Liver (tissue), 9 donors: ENCODE results near the gene ACADM. TPM values are rescaled to one million over a fixed set of nuclear protein-coding genes. Genes with fewer than 3 reads are reported as not detected.
"Not testable (repeated sequence)": the region's sequence is repeated elsewhere in the genome, so short reads cannot be mapped to it uniquely, and the experiment has no call there.

ENCODE experiments used
- DNase-seq: peaks from one replicate; pipeline ENCODE4 v3.0.0-alpha.2; 2017; ENCODE audit warnings: low spot score
- H3K27ac ChIP-seq, 2 donors: one replicate each; pipeline ENCODE4 v1.7.0; 2013; ENCODE audit warnings: inconsistent platforms in 2 of 2, low read length in 2 of 2, control low read depth in 1 of 2, low read depth in 1 of 2, mild to moderate bottlenecking in 1 of 2
- H3K27me3 ChIP-seq, 4 donors: one replicate each; pipeline versions ENCODE4 v1.6.1 to v1.7.0; 2013; ENCODE audit warnings: low read length in 3 of 4, inconsistent platforms in 1 of 4, mild to moderate bottlenecking in 1 of 4, moderate library complexity in 1 of 4; ENCODE audit not compliant: control insufficient read depth in 4 of 4, insufficient read depth in 4 of 4
- H3K36me3 ChIP-seq, 4 donors: one replicate each; pipeline versions ENCODE4 v1.6.1 to v1.7.0; 2013; ENCODE audit warnings: low read length in 3 of 4, mild to moderate bottlenecking in 3 of 4, low read depth in 1 of 4, moderate library complexity in 1 of 4; ENCODE audit not compliant: control insufficient read depth in 4 of 4, insufficient read depth in 3 of 4
- H3K4me1 ChIP-seq, 4 donors: one replicate each; pipeline versions ENCODE4 v1.6.1 to v1.7.0; 2013; ENCODE audit warnings: low read length in 3 of 4, mild to moderate bottlenecking in 3 of 4, moderate library complexity in 1 of 4; ENCODE audit not compliant: control insufficient read depth in 4 of 4, insufficient read depth in 4 of 4
- H3K4me3 ChIP-seq, 3 donors: one replicate each; pipeline versions ENCODE4 v1.6.1 to v1.7.0; 2013; ENCODE audit warnings: low read length in 3 of 3, control low read depth in 1 of 3, low read depth in 1 of 3, mild to moderate bottlenecking in 1 of 3
- H3K9ac ChIP-seq, 2 donors: one replicate each; pipeline ENCODE4 v1.7.0; 2013; ENCODE audit warnings: low read length in 2 of 2, mild to moderate bottlenecking in 2 of 2, moderate library complexity in 2 of 2, control low read depth in 1 of 2, low read depth in 1 of 2
- H3K9me3 ChIP-seq, 4 donors: one replicate each; pipeline versions ENCODE4 v1.6.1 to v1.7.0; 2013; ENCODE audit warnings: low read length in 3 of 4; ENCODE audit not compliant: control insufficient read depth in 4 of 4
- EGR1 ChIP-seq, 2 donors: IDR thresholded peaks; 2 replicates each; pipeline ENCODE4 v1.6.1; 2016 to 2018; ENCODE audit warnings: antibody characterized with exemption in 2 of 2, low read depth in 2 of 2
- FOXA1 ChIP-seq: IDR thresholded peaks from 2 replicates; pipeline ENCODE4 v1.6.1; 2016; ENCODE audit warnings: antibody characterized with exemption
- FOXA2 ChIP-seq: IDR thresholded peaks from 2 replicates; pipeline ENCODE4 v1.6.1; 2016; ENCODE audit warnings: antibody characterized with exemption
- GABPA ChIP-seq, 2 donors: IDR thresholded peaks in 1 of 2; conservative IDR thresholded peaks in 1 of 2; 2 replicates each; pipeline ENCODE4 v1.6.1; 2016; ENCODE audit warnings: antibody characterized with exemption in 2 of 2, mild to moderate bottlenecking in 1 of 2, moderate library complexity in 1 of 2
- HNF4A ChIP-seq, 2 donors: conservative IDR thresholded peaks; 2 replicates each; pipeline ENCODE4 v1.6.1; 2016; ENCODE audit warnings: antibody characterized with exemption in 2 of 2, mild to moderate bottlenecking in 2 of 2
- HNF4G ChIP-seq: IDR thresholded peaks from 2 replicates; pipeline ENCODE4 v1.6.1; 2016; ENCODE audit warnings: antibody characterized with exemption
- JUND ChIP-seq, 2 donors: IDR thresholded peaks; 2 replicates each; pipeline ENCODE4 v1.6.1; 2016; ENCODE audit warnings: antibody characterized with exemption in 2 of 2
- NR2F2 ChIP-seq: IDR thresholded peaks from 2 replicates; pipeline ENCODE4 v1.6.1; 2016; ENCODE audit warnings: antibody characterized with exemption
- RAD21 ChIP-seq, 2 donors: IDR thresholded peaks; 2 replicates each; pipeline ENCODE4 v1.6.1; 2016; ENCODE audit warnings: antibody characterized with exemption in 2 of 2, mild to moderate bottlenecking in 2 of 2
- RXRA ChIP-seq, 2 donors: IDR thresholded peaks; 2 replicates each; pipeline ENCODE4 v1.6.1; 2017 to 2018; ENCODE audit warnings: antibody characterized with exemption in 2 of 2, mild to moderate bottlenecking in 1 of 2
- SP1 ChIP-seq: IDR thresholded peaks from 2 replicates; pipeline ENCODE4 v1.6.1; 2018; ENCODE audit warnings: antibody characterized with exemption, mild to moderate bottlenecking
- TAF1 ChIP-seq: conservative IDR thresholded peaks from 2 replicates; pipeline ENCODE4 v1.6.1; 2016; ENCODE audit warnings: antibody characterized with exemption, mild to moderate bottlenecking
- YY1 ChIP-seq: IDR thresholded peaks from 2 replicates; pipeline ENCODE4 v1.6.1; 2016; ENCODE audit warnings: antibody characterized with exemption, mild to moderate bottlenecking
- WGBS: extraction: QIAGEN DNeasy Blood & Tissue Kit; methylation state at CpG from one replicate; pipeline ENCODE4 v1.1.7; 2013; 5-methylcytosine and 5-hydroxymethylcytosine counted together
- polyA plus RNA-seq, 2 donors: library from polyadenylated mRNA; stranded (reverse) in 1 of 2; unstranded in 1 of 2; fragments of 200-250 nt in 1 of 2; fragments of >200 nt in 1 of 2; fragmentation: Nextera tagmentation in 1 of 2; extraction: Ambion mirVana in 1 of 2; gene quantifications; one replicate each; pipeline versions ENCODE4 v1.2.1 to v1.2.3, GENCODE V29; 2013 to 2015
- total RNA-seq, 2 donors: library from RNA; depleted of rRNA; stranded (reverse); fragments of >200 nt; gene quantifications; one replicate each; pipeline ENCODE4 v1.2.3, GENCODE V29; 2014
- TF ChIP-seq, protein P1 (sequence below): IDR thresholded peaks from 2 replicates; pipeline ENCODE4 v1.6.1; 2016; ENCODE audit warnings: antibody characterized with exemption, mild to moderate bottlenecking
- TF ChIP-seq, protein P2 (sequence below): IDR thresholded peaks from 2 replicates; pipeline ENCODE4 v1.6.1; 2016; ENCODE audit warnings: antibody characterized with exemption
- TF ChIP-seq, protein P3 (sequence below): fragments of 150-350 bp; IDR thresholded peaks from 2 replicates; pipeline ENCODE4 v1.5.1; 2017; ENCODE audit warnings: improper control_type of control experiment, low read depth, low read length; ENCODE audit not compliant: missing input control
- TF ChIP-seq, protein P4 (sequence below): IDR thresholded peaks from 2 replicates; pipeline ENCODE4 v1.6.1; 2016; ENCODE audit warnings: antibody characterized with exemption
- donor health status: healthy.
- donor health status: healthy.
- donor health status: healthy.
- donor health status: healthy.
- donor health status: healthy.

The ACADM gene
- total and polyA plus RNA-seq, 4 donors, result 68.3 to 175 (median 149) TPM

DNA sequence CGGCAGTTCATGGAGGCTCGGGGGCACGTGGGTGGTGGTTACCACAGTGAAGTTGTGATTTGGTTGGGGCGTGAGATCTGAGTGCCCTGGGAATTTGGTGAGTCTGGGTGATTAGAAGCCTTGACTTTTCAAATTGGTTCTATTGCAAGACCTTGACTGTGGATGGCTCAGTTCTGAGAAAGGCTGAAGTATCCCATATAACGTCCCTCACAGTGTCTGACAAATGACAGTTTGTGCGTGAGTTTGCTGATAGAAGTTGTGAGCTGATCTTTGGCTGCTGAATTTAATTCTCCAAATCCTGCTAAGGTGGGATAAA, 72.7 kb downstream of the ACADM start:
- DNase-seq, result no peak
- no peak overlapping the region for H3K27ac ChIP-seq
- H3K9me3 ChIP-seq, result no peaks in the 10 kb centered on the region
- WGBS, result 83% methylated on average over 6 of the region's 6 CpGs
- no peak overlapping the region for H3K9ac ChIP-seq
- TF ChIP-seq RAD21 (IDR thresholded peaks at IDR 0.05) (no peak), YY1 (no peak), TAF1 (no peak), FOXA1 (no peak), JUND (IDR thresholded peaks at IDR 0.05) (no peak), HNF4A (conservative IDR thresholded peaks at IDR 0.05) (no peak), NR2F2 (no peak), HNF4G (no peak), FOXA2 (no peak), EGR1 (IDR thresholded peaks at IDR 0.05; ENCODE audit: low read depth in 2 of 2) (no peak), SP1 (no peak), RXRA (IDR thresholded peaks at IDR 0.05) (no peak)
- TF ChIP-seq, protein P1, sequence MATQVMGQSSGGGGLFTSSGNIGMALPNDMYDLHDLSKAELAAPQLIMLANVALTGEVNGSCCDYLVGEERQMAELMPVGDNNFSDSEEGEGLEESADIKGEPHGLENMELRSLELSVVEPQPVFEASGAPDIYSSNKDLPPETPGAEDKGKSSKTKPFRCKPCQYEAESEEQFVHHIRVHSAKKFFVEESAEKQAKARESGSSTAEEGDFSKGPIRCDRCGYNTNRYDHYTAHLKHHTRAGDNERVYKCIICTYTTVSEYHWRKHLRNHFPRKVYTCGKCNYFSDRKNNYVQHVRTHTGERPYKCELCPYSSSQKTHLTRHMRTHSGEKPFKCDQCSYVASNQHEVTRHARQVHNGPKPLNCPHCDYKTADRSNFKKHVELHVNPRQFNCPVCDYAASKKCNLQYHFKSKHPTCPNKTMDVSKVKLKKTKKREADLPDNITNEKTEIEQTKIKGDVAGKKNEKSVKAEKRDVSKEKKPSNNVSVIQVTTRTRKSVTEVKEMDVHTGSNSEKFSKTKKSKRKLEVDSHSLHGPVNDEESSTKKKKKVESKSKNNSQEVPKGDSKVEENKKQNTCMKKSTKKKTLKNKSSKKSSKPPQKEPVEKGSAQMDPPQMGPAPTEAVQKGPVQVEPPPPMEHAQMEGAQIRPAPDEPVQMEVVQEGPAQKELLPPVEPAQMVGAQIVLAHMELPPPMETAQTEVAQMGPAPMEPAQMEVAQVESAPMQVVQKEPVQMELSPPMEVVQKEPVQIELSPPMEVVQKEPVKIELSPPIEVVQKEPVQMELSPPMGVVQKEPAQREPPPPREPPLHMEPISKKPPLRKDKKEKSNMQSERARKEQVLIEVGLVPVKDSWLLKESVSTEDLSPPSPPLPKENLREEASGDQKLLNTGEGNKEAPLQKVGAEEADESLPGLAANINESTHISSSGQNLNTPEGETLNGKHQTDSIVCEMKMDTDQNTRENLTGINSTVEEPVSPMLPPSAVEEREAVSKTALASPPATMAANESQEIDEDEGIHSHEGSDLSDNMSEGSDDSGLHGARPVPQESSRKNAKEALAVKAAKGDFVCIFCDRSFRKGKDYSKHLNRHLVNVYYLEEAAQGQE, result no peak
- TF ChIP-seq, protein P2, sequence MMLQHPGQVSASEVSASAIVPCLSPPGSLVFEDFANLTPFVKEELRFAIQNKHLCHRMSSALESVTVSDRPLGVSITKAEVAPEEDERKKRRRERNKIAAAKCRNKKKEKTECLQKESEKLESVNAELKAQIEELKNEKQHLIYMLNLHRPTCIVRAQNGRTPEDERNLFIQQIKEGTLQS, result no peak
- TF ChIP-seq, protein P3, sequence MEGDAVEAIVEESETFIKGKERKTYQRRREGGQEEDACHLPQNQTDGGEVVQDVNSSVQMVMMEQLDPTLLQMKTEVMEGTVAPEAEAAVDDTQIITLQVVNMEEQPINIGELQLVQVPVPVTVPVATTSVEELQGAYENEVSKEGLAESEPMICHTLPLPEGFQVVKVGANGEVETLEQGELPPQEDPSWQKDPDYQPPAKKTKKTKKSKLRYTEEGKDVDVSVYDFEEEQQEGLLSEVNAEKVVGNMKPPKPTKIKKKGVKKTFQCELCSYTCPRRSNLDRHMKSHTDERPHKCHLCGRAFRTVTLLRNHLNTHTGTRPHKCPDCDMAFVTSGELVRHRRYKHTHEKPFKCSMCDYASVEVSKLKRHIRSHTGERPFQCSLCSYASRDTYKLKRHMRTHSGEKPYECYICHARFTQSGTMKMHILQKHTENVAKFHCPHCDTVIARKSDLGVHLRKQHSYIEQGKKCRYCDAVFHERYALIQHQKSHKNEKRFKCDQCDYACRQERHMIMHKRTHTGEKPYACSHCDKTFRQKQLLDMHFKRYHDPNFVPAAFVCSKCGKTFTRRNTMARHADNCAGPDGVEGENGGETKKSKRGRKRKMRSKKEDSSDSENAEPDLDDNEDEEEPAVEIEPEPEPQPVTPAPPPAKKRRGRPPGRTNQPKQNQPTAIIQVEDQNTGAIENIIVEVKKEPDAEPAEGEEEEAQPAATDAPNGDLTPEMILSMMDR, result no peak
- H3K27me3 ChIP-seq, result no peaks in the 10 kb centered on the region
- H3K4me3 ChIP-seq, result no peak overlapping the region
- H3K4me1 ChIP-seq, result no peaks in the 10 kb centered on the region
- peaks cover 9 to 40% (median 34%) of the 10 kb centered on the region in 4 donors for H3K36me3 ChIP-seq

DNA sequence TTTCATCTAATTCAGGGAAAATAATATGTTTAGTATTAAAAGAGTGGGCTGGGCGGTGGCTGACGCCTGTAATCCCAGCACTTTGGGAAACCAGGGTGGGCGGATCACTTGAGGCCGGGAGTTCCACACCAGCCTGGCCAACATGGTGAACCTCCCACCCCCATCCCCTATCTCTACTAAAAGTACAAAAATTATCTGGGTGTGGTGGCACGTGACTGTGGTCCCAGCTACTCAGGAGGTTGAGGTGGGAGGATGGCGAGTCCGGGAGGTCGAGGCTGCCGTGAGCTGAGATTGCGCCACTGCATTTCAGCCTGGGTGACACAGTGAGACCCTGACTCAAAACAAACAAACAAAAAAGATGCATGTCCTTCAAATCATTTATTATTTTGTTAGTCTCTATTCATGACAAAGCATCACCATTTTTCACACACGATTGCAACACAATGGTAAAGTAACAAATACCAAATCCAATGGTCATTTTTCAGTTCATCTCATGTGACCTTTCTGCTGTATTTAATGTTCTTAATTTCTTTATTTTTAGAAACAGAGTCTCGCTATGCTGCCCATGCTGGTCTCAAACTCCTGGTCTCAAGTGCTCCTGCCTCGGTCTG, 73.2 kb downstream of the ACADM start:
- WGBS, result 93% methylated on average over 13 of the region's 13 CpGs
- TF ChIP-seq SP1 (no peak), GABPA (IDR thresholded peaks at IDR 0.05 in 1 of 2, conservative IDR thresholded peaks at IDR 0.05 in 1 of 2) (no peak), JUND (IDR thresholded peaks at IDR 0.05) (no peak), RXRA (IDR thresholded peaks at IDR 0.05) (no peak), RAD21 (IDR thresholded peaks at IDR 0.05) (no peak), NR2F2 (no peak), EGR1 (IDR thresholded peaks at IDR 0.05; ENCODE audit: low read depth in 2 of 2) (no peak)
- TF ChIP-seq, protein P4, sequence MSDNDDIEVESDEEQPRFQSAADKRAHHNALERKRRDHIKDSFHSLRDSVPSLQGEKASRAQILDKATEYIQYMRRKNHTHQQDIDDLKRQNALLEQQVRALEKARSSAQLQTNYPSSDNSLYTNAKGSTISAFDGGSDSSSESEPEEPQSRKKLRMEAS, result no peak
- TF ChIP-seq, protein P3, result no peak
- TF ChIP-seq, protein P2, result no peak
- H3K9ac ChIP-seq, result no peak overlapping the region
- H3K36me3 ChIP-seq, result peaks cover 9 to 35% (median 30%) of the 10 kb centered on the region in 4 donors
- H3K9me3 ChIP-seq, result no peaks in the 10 kb centered on the region
- DNase-seq, result no peak
- H3K4me1 ChIP-seq, result no peaks in the 10 kb centered on the region
- no peak overlapping the region for H3K27ac ChIP-seq
- H3K27me3 ChIP-seq, result no peaks in the 10 kb centered on the region
- no peak overlapping the region for H3K4me3 ChIP-seq

DNA sequence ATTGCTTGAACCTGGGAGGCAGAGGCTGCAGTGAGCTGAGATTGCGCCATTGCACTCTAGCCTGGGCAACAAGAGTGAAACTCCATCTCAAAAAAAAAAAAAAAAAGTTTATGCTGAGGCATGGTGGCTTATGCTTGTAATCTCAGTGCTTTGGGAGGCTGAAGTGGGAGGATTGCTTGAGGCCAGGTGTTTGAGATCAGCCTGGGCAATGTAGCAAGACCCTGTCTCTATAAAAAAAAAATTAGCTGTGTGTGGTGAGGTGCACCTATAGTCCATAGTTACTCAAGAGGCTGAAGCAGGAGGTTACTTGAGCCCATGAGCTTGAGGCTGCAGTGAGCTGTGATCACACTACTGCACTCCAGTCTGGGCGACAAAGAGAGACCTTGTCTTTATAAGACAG, 77.0 kb downstream of the ACADM start:
- not testable (repeated sequence) for DNase-seq, H3K4me1 ChIP-seq, H3K4me3 ChIP-seq, H3K36me3 ChIP-seq, H3K27ac ChIP-seq, H3K27me3 ChIP-seq, H3K9ac ChIP-seq, H3K9me3 ChIP-seq
- WGBS, result 99% methylated on average over 2 of the region's 2 CpGs
